C4-2B (cell line): ENCODE results near the gene WWOX.

Source experiments
- CTCF ChIP-seq: fragments of 450-650 bp; conservative IDR thresholded peaks from 2 replicates; pipeline ENCODE4 v1.5.1; 2017; ENCODE audit warnings: mild to moderate bottlenecking
- ZFX ChIP-seq: fragments of 450-650 bp; IDR thresholded peaks from 2 replicates; pipeline ENCODE4 v1.6.1; 2017

GRCh38 chr16:78673884-78674283, 574.4 kb downstream of the WWOX start:
- no peak for TF ChIP-seq CTCF
- TF ChIP-seq ZFX = no peak
